HG03135 (cell line): Measurements from ENCODE around the gene NRXN2.

Experiments
- ATAC-seq: cut with Tn5 transposase; IDR thresholded peaks from one replicate; pipeline ENCODE4 v1.9.1; 2021; ENCODE audit warnings: mild to moderate bottlenecking, moderate library complexity; ENCODE audit not compliant: unreplicated experiment

The NRXN2 gene

GRCh38 chr11:64654439-64654838 is 68.6 kb downstream of the NRXN2 start:
- ATAC-seq: no peak

DNA sequence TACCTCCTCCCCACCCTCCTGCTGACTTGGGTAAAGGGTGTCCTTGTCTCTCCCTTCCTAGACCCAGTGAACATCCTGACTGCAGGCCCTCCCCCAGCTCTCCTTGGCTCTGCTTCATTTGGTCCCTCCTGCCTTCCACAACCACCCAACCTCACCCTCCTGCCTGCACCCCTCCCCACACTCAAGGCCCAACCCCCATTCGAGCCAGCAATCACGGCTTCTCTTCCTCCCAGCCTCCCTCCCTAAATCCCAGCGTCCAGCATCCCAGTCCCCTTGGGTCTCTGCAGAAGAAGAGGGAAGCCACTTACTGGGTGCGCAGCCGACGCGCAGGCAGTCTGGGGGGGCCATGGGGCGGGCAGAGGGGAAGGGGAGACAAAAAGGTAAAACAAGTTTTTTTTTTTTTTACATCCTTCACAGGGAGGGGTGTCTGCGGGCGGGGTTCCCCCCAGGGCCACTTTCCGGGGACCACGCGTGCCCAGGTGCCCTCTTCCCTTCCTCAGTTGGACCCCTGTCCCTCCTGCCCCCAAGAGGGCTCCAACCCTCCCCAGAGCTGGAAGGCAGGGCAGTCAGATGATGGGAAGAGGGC is 69.5 kb downstream of the NRXN2 start:
- ATAC-seq: no peak

DNA sequence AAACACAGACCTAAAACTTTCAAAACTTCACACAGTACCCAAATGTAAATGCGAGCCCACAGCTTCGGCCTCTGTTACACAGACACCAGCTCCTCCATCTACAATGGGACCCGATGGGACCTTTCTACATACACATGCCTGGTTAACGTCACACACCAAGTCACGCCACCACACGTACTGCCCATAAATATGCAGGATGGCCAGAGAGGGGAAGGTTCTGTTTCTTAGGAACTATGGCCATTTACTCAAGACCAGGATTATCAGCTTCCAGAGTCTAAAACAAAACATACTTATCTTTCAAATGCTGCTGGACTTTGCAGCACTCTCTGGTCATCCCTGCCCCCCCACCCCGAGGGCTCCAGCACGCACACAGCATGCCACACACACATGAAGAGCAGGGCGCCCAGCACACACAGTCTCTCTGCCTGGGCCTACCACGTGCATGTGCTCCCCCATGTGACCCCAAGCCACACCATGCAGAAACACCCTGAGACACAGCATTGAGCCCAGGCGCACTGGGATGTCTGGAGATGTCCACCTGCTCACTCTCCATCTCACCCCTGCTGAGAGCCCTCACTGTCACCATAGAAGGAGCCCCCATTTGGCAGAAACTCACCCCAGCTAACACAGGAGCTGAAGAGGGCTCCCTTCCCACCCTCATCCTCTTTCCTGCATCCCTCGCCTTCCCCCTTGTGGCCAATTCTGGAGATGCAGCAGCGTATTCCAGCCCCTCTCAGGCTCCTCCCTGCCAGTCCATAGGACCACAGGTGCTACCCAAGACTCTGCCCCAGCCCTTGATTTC is 70.2 kb downstream of the NRXN2 start:
- ATAC-seq: no peak

GRCh38 chr11:64650923-64651523 is 72.0 kb downstream of the NRXN2 start:
- ATAC-seq: no peak

DNA sequence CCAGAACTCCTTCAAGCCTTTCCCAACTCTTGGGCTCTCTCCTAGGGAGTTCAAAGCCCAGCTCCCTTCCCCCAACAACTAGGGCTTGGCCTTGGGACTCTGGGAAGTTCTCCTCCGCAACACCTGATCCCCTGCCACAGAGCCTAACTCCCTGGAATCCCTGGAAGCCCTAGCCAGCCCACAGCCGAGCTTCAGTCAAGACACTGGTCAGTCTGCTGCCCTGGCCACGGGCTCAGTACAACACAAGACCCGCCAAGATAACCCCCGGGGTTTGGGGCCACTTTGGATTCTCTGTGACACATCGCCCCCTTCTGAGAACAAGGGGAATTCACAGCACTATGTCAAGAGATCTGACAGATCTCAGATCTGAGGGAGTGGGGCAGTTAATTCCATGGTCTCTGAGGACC is 73.7 kb downstream of the NRXN2 start:
- ATAC-seq: no peak

GRCh38 chr11:64648551-64648950 is 74.4 kb downstream of the NRXN2 start:
- ATAC-seq: no peak

DNA sequence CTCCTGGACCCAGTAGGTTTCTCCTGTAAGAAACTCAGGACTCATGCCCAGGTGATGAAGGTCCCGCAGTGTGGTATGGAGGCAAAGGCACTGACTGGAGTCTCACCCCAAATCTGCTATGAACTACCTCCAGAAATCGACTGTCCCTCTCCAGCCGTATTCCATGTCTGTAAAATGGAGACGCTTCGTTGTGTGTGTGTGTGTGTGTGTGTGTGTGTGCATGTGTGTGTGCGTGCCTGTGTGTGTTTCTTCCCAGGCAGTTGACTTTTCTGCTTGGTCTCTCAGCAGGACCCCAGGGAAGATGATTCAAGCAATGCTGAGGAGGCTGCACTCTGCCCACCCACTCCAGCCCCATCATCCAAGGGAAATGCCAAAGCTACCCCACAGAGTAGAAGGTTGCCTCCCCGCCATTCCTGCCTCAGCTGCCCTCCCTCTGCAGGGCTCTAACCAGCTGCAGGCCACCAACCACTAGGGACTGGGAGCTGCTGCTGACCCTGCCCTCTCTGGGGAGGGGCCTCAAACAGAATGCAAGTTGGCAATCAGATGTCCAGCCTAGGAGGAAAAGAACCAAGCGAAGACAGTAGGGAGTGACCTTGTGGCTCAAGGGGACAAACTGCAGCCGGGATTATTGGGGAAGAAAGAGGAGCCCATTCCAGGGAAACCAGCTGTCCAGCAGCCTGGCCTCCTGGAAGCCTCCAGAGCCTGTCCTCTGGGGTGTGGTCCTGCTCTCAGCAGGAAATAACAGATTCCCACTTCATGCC is 75.8 kb downstream of the NRXN2 start:
- no peak for ATAC-seq

DNA sequence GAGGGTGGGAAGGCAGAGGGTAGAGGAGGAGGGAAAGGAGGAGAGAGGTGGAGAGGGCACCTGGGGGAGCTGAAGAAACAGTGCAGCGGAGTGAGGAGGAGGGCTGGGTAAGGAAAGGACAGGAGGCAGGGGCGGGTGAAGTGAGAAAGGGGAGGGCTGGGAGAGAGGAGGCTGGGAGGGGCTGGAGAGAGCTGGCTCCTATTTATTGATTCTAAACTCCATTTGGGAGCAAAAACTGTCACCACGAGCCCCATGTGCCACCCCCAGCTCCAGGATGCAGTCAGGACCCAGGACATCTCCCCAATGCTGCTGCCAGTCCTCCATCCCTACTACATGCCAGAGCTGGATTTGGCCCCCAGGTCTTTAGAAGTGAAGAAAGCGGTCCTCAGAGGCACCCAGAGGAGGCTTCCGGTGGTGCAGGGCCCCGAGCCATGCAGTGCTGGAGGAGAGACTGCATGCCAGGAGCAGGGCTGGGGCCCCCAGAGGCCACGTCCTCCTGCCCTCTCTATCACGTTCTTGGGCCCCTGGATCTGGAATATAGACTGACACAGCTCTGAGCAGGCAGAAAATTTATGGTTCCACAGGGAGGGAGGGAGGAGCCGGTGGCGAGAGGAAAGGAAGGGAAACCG is 78.2 kb downstream of the NRXN2 start:
- ATAC-seq: no peak

GRCh38 chr11:64643920-64644646 is 78.9 kb downstream of the NRXN2 start:
- ATAC-seq: no peak

GRCh38 chr11:64643256-64643881 is 79.6 kb downstream of the NRXN2 start:
- no peak for ATAC-seq

GRCh38 chr11:64642871-64643255 is 80.1 kb downstream of the NRXN2 start:
- ATAC-seq: no peak

GRCh38 chr11:64642418-64642735 is 80.6 kb downstream of the NRXN2 start:
- ATAC-seq: no peak

DNA sequence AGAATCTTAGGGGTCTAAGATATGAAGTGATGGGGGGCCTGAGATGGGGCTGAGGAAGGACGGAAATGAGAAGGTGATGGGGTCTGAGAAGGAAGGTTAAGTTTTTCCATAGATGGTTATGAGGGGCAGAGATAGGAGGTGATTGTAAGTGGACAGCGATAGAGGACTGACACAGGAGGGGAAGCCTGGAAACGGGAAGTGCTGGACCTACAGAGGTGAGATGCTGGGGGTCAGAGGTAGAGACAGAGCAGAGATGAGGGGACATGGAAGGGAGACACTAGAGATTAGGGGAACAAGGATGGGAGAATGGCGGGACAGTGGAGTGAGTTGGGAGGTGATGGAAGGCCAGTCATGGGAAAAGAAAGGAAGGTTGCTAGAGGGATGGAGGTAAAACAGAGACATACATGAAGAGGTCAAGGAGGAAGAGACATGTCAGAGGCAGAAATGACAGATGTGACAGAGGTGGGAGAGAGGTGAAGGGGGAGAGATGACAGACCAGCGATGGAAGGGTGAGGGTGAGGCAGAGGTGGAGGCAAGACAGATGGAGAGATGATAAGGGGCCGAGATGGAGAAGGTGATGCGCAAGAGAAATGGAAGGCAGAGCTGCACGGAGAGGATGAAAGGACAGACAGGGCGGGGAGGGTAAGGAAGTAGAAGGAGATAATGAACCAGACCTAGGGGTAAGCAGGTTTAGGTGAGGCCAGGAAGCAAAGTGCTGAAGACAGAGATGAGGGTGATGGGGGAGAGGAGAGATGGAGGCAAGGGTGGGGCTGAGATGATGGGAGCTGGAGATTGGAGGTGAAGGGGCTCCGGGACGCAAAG is 81.2 kb downstream of the NRXN2 start:
- no peak for ATAC-seq

DNA sequence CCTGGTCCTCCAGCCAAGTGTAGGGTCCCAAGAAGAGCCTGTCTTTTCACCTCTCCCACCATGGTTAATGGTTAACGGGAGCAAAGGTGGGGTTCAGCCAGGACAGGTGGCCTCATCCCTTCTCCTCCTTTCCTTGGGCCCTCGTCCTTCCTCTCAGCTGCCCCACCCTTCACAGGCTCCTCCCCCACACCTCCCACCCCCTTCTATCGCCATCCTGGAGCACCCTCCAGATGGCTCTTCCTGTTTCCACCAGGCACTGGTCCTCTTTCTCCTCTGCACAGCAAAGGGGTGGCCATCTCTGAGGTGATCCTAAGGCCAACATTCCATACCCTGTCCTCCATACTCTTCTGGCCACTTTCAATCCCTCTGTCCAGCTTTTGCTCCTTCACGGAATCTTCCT is 83.1 kb downstream of the NRXN2 start:
- ATAC-seq: no peak

DNA sequence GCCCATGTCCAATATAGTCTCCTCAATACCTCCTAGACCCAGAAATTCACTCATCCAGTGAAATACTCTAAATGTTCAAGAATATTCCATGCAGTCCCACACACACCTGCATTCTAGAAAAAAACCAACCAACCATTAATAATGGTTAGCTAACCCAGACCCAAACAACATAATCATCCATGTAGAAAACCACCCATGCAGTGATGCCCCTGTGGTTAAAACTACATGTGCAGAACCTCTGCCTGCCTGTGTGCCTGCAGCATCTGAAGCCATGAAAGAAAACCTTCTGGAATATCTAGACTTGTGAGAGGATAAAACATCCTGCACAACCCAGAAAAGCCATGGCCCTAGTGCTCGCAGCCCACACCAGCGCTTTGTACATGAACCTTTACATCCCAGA is 84.2 kb downstream of the NRXN2 start:
- ATAC-seq: no peak

DNA sequence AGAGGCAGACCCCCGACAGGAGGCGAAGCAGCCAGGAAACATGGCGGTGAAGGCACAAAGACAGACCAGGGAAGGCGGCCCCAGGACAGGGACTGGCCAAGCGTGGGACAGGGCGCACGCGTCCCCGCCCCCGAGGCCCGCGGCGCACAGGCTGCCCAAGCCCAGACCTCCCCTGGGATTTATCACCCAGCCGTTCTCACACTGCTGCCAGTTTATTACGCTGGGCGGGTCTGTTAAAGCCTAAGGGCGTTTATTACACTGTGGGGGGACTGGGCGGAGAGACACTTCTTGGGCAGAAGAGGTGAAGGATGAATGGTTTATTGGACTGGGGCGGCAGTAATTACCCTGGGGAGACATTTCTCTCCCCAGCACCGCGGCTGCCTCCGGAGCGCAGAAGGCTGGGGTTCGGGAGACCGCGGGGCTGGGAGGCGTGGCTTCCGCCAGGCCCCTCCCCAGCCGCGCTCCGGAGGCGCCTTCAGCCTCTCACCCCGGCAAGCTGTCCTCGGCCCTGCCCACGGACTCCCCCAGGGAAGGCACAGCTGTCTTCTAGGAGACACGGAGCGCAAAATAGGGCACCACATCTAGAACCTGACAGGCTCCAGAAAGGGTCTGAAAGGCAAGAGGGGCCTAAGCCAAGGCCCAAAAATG is 84.9 kb downstream of the NRXN2 start:
- ATAC-seq: no peak

- ATAC-seq: no peak
These were observed 85.5 kb downstream of the NRXN2 start for GRCh38 chr11:64637334-64638017.

DNA sequence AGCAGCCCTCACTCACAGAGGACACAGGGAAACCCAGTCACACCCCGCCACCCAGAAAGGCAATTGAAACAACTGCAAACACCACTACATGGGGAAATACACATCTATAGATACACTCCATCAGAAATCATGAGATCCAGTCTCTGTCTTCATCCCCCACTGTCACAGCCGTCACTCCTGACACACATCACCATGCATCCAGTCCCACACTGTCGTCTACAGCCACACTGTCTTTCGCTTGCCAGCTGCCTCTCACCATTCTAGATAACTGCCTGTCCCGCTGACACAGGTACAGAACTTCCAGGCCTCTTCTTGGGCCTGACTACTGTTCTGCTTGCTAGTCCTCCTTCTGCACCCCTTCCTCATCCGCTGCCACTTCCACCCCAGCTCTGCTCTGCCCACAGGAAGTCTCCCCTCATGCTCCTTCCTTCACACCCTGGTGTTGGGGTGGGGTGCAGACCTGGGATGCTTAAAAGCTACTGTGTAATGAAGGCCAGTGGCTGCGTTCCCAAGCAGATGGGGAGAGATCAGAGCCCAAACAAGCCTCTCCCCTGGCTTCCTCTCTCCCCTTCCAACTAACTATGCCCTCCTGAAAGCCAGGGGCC is 89.3 kb downstream of the NRXN2 start:
- no peak for ATAC-seq
